Suppressor macrophage (primary cell): Measurements from ENCODE around the gene CDK13.

Experiments used
- DNase-seq, 4 experiments: peaks; one replicate each; pipeline ENCODE4 v3.0.0-alpha.2; 2020 to 2022

The CDK13 gene

DNA sequence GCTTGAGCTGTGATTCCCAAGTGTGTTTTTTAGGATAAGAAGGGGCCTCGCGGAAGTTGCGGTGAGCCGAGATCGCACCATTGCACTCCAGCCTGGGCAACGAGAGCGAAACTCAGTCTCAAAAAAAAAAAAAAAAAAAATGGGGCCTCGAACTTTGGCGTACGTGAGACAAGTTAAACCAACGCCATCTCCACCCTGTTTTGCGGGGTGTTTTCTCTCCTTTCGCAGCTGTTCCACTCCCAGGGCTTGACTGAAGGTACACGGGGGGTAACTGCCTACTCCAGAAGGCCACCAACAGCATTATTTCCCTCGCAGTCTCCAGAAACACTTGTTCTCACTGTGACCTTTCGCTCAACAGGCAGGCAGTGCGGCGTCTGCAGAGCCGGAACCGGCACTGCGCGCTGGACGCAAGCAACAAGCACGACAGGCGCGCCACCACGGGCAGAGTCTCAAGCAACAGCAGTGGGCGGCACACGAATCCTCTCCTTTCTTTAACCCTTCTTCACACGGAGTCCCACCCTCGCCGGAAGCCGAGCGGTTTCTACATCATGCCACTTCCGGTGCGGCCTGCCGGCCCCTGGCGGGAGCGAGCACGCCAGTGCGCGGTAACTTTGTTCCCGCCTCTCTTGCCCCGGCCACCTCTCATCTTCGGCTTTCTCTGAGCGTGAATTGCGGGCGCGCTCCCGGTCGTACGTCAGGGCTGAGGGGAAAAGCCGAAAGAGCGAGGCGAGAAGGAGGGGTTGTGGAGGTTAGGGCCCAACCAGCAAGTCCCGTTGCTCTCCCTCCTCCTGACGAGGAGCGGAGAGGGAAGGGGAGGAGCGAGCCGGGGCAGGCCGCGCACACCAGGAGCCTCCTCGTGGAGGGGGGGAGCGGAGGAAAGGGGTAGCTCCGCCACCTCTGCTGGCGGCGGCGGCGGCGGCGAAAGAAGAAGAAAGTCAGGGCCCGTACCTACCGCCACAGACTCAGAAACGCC, 814 bp upstream of the CDK13 start:
- peak; percentile 99 to 100 (median 99) for DNase-seq

DNA sequence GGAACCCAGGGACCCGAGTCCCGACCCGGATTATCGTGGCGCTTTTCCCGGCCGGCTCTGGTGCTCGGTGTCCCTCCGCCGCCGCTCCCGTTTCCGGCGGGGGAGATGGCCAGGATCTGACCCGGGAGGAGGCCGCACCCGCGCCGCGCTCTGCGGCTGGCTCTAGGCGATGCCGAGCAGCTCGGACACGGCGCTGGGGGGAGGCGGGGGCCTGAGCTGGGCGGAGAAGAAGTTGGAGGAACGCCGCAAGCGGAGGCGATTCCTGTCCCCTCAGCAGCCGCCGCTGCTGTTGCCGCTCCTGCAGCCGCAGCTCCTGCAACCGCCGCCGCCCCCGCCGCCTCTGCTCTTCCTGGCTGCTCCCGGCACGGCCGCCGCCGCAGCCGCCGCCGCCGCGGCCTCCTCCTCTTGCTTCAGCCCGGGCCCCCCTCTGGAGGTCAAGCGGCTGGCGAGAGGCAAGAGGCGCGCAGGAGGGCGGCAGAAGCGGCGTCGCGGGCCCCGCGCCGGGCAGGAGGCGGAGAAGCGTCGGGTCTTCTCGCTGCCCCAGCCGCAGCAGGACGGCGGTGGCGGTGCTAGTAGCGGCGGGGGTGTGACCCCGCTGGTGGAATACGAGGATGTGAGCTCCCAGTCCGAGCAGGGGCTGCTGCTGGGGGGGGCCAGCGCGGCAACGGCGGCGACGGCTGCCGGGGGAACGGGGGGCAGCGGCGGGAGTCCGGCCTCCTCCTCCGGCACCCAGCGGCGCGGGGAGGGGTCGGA, 593 bp downstream of the CDK13 start:
- DNase-seq = peak; percentile 50 to 83 (median 70)

DNA sequence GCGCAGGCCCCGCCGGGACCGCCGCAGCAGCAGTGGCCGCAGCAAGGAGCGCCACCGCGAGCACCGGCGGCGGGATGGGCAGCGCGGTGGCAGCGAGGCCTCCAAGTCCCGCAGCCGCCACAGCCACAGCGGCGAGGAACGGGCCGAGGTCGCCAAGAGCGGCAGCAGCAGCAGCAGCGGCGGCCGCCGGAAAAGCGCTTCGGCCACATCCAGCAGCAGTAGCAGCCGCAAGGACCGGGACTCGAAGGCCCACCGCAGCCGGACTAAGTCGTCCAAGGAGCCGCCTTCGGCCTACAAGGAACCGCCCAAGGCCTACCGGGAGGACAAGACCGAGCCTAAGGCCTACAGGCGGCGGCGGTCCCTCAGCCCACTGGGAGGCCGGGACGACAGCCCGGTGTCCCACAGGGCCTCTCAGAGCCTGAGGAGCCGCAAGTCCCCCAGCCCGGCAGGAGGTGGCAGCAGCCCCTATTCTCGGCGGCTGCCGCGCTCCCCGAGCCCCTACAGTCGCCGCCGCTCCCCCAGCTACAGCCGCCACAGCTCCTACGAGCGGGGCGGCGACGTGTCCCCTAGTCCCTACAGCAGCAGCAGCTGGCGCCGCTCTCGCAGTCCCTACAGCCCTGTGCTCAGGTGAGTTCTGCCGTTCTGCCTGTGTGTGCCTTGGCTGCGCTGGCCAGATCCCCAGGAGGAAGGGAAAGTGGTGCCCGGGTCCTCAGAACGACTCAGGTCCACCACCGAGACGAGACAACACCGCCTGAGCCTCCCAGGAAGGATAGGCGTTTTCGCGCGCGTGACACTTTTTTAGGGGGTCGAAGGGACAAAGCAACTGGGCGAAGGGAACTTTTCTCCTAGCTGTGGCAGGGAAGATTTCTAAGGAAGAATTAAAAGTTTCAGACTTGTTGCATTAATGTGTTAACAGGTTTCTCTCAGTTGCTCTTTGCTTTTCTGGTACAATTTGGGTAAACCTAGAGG, 1.5 kb downstream of the CDK13 start:
- peak; percentile 55 to 78 (median 69) for DNase-seq

DNA sequence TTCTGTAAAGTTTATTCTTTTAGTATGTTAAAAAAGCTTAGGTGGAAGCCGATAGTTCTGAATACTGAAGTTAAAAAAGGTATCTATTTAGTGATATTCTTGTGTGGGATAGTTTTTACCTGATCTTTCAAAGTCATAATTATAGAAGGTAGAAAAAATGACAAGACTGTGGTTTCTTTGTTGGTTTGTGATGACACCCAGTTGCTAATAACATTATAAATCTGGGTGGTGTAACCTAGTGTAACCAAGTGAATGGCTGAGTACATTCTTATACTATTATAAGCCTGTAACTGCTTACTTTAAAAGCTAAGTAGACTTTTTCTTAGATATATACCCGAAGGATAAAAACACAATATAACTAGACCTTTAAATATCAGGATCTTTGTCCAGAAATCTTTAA, 2.3 kb downstream of the CDK13 start:
- peak in 2 of 4 experiments; percentile 35 to 36 for DNase-seq

DNA sequence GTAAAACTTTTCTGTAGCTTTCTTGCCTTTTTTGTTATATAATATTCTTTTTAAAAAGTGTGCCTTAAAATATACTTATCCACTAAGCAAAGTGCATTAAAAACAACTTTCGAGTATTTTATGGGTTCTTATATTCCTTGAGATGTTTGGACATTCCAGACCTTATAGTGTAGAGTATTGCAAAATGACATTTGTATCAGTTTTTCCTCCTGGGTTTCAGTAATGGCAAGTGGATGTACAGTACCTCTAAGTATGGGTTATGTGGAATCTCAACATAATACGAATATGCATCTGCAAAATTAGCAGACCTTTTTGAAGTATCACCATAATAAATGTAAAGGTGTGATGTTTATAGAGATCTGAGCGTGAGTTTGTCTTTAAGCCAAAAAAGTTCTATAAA, 2.7 kb downstream of the CDK13 start:
- DNase-seq = no peak

DNA sequence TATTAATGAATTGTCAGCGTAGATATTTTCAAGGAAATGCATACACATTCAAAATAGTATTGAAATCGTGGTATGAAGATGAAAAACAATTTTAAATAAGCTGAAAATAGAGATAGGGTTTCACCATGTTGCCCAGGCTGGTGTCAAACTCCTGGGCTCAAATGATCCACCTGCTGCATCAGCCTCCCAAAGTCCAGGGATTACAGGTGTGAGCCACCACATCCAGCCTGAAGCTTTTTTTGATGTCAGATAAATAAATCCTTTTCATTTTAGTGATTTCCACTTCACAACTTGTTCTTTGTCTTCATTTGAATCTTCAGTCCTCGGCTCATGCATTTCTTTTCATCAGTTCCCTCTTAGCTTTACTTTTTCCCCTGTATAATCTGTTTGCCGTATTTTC, 4.6 kb downstream of the CDK13 start:
- DNase-seq = no peak

DNA sequence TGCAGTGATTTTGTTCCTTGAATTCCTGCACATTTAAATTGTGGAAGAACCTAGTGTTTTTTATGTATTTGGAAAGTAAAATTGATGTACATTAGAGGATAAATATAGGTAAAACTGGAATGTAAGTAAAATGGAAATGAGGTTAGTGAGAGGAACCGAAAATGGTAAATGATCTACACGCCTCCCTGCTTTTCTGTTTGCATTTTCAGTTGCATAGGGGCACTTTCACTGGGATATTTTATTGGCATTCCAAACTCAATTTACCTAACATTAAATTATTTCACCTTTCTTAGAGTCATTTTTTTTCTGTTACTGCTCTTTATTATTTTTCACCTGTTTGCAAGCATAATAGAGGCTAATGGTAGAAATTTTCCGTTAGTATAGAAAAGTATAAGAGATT, 8.0 kb downstream of the CDK13 start:
- DNase-seq = no peak

DNA sequence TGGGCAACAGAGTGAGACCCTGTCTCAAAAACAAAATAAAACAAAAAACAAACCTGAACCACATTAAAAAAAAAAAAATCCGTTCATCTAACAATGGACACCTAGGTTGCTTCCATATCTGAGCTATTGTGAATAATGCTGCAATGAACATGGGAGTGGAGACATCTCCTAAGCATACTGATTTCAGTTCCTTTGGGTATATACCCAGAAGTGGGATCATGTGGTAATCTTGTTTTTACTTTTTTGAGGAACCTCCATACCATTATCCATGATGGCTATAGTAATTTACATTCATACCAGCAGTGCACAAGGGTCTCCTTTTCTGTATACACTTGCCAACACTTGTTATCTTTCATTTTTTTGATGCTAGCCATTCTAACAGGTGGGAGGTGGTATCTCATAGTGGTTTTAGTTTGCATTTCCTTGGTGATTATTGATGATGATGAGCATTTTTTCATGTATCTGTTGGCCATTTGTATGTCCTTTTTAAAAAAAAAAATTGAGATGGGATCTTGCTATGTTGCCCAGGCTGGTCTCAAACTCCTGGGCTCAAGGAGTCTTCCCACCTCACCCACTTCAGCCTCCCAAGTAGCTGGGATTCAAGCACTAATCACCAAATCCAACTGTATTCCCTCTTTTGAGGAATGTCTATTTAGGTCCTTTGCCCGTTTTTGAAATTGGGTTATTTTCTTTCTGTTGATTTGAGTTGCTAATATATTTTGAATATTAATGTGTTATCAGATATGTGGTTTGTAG, 17.5 kb downstream of the CDK13 start:
- peak in 2 of 4 experiments; percentile 29 to 44 for DNase-seq

DNA sequence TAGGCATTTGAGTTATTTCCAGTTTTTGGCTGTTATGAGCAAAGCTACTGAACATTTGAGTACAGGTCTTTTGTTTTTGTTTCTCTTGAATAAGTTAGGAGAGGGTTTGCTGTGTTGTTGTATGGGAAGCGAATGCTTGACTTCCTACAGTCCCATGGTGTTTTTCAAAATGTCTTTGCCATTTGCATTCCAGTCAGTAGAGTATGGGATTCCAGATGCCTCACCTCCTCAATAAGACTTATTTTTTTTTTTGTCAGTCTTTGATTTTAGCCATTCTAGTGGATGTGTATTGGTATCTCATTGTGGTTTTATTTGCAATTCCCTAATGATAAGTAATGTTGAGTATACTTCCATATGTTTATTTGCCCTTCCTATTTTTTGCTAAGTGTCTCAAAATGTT, 19.4 kb downstream of the CDK13 start:
- no peak for DNase-seq

DNA sequence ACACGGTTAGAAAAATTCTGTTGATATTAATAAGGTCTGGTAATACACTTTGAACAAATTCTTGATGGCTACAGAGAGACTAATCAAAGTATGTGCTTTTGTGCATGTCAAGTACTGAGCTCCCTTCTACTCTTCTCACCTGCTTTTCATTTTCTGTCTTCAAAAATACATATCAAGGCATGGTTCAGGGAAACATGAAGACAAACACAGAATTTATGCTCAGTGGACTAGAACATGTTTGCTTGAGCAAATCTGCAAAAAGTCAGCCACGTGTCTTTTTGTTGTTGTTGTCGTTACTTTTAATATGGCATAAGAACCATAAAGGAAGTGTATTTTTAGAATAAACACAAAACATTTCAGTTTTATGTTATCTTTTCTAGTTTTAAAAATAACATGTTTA, 21.9 kb downstream of the CDK13 start:
- DNase-seq = no peak

DNA sequence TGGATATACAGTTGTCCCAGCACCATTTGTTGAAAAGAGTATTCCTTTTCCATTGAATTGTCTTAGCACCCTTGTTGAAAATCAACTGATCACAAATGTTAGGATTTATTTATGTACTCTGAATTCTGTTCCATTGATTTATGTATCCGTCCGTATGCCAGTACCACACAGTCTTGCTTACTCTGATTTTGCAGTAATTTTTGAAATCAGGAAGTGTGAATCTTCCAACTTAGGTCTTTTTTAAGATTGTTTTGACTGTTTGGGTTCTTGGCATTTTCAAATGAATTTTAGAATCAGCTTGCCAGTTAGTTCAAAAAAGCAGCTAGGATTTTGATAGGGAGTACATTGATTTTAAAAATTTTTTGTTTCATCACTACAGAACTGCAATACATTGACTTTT, 23.7 kb downstream of the CDK13 start:
- peak in 1 of 4 experiments; percentile 10 for DNase-seq

DNA sequence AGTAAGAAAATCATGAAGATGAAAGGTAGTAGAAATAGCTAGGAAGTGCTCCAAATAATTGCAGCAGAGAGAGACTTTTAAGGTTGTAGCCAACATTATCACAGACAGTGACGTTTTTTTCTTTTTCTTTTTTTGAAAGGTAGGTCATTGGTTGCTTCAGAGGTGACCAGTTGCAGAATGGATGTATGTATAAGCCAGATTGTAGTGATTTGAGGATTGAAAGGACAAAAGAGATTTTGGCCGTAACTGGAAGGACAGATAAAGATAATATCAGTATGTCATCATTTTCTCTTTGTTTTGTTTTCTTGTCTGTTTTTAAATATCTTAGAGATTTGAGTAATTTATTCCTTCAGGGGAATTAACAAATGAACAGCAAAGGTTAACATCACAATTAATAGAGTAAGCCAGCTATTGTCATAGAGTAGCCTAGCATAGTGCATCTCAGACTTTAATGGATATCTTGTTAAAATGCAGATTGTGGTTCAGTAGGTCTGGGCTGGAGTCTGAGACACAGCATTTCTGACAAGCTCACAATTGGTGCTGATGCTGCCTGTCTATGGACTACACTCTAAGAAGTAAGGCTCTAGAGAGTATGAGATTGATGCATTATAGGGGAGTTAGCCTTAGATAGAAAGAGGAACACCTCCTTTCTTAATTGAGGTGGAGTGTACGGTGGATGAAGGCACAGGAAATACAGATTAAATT, 28.3 kb downstream of the CDK13 start:
- no peak for DNase-seq

DNA sequence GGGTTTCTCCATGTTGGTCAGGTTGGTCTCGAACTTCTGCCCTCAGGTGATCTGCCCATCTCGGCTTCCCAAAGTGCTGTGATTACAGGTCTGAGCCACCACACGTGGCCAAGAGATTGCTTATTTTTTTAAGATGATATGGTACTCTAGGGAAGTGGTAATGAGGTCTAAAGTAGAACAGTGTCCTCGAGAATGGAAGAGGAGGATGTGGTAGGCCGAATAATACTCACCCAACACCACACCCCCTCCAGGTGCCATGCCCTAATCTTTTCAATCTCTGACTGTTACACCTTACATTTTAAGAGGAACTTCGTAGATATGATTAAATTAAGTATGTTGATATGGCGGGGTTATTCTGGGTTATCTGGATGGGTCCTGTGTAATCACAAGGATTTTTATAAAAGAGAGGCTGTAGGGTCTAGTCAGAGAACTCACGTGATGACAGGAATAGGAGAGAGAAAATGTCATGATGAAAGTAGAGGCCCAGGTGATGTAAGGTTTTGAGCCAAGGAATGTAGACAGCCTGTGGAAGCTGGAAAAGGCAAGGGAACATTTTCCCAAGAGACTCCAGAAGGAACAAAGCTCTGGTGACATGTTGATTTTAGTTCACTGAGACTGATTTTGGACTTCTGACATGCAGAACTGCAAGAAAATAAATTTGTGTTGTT, 29.5 kb downstream of the CDK13 start:
- no peak for DNase-seq

DNA sequence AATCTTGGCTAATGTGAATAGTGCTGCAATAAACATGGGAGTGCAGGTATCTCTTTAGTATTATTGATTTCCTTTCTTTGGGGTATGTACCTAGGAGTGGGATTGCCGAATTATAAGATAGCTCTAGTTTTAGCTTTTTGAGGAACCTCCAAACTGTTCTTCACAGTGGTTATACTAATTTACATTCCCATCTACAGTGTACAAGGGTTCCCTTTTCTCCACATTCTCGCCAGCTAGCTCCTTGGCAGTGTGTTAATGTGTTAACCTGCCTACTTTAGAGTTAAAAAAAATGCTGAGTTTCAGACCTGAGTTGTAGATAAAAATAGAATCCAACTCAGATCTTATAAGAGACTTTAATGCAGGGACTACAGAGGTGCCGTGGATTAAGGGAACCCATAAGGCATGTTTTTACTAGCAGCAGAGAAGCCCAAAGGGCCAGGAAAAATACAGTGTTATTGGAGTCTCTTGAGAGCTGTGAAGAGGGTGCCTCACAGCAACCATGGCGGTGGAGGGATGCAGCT, 35.4 kb downstream of the CDK13 start:
- DNase-seq = peak; percentile 16 to 41 (median 32)

DNA sequence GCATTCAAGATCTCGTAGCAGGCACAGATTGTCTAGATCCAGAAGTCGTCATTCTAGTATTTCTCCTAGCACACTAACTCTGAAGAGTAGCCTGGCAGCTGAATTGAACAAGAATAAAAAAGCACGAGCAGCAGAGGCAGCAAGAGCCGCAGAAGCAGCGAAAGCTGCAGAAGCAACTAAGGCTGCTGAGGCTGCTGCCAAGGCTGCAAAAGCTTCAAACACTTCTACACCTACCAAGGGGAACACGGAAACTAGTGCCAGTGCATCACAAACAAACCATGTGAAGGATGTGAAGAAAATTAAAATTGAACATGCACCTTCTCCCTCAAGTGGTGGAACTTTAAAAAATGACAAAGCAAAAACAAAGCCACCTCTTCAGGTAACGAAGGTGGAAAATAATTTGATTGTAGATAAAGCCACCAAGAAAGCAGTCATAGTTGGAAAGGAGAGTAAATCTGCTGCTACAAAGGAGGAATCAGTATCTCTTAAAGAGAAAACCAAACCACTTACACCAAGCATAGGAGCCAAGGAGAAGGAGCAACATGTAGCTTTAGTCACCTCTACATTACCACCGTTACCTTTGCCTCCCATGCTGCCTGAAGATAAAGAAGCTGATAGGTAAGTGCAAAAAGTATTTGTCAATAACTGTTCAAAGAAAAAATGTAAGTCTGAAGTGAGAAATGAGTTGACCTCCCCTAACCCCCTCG, 37.7 kb downstream of the CDK13 start:
- no peak for DNase-seq

DNA sequence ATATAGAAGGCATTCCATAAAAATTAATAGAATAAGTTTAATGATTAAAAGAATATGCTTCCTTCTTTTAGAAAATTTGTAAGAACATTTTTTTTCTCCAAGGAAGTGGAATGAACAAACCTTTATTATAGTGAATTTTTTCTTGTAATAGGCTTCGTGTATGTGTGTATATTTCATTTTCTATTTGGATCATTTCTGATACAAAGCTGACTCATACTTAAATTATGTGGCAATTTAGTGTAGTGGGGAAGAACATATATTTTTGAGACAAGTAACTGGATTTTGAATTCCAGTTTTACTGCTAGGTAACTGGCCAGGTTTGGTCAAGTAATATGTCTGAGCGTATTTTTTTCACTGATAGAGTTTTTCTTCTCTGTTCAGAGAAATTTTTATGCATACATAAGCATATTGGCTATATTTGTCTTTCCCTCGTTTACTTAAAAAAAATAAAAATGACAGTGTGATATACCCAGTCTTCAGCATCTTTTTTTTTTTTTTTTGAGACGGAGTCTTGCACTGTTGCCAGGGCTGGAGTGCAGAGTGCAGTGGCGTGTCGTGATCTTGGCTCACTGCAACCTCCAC, 50.8 kb downstream of the CDK13 start:
- no peak for DNase-seq

DNA sequence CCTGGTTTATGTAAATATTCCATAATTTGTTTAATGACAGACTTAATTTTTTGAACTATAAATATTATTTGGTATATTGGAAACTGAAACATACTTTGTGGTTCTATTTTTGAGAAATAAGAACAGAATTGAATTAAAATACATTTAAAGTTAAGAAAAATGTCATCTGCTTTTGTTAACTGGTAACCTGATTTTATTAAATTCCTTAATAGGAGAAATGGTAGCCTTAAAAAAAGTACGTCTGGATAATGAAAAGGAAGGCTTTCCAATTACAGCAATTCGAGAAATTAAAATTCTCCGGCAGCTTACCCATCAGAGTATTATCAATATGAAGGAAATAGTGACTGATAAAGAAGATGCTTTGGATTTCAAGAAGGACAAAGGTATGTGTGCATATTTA, 51.6 kb downstream of the CDK13 start:
- DNase-seq = no peak

DNA sequence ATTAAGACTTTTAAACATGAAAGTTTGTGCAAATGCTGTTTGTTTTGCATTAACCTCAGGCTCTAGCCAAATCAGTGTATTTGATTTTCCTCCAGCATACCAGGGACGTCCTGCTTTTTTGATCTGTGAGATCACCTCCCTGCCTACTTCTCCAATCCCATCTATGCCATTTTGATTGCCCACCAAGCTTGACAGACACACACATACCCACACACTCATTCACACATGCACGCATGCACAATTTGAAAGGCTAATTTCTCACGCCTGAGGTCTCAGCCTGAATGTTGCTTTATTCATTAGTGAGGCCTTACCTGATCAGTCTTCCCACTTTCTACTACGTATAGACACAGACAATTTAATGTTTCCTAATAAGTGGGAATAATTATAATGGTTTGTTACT, 53.5 kb downstream of the CDK13 start:
- DNase-seq = no peak

DNA sequence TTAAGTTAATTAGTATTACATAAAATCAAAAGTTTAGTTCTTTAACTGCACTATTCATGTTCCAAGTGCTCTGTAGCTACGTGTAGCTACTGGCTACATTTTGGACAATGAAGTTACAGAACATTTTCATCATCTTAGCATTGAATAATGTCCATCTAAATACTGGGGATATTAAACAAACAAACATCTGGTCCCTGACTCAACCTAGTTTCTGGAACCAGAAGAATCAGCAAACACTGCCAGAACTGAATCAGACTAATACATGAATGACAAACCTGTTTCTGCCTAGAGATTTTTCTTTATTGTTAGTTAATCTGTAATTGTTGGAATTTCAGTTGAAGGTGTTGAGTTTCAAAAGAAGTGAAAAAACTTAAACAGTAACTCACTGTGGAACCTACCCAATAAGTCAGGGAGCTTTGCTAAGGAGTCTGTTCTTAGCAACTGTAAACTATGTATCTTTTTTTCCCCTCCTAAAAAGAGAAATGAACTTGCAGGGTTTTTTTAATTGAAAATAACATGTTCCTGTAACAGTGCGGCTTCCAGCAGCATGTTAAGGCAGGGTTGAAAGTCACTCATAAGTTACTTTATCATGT, 58.3 kb downstream of the CDK13 start:
- DNase-seq = no peak
